ENCODE measurements around the gene BAIAP2. TPM values are rescaled to one million over a fixed set of nuclear protein-coding genes. Genes with fewer than 3 reads are reported as not detected.

The BAIAP2 gene
- total RNA-seq, 1 donor from 2014 or later, result 6.8 TPM

- Mint-ChIP-seq H3K27ac (no peak overlapping the region), H3K9me3 (no peaks in the 10 kb centered on the region), H3K36me3 (ENCODE audit: low read depth) (no peaks in the 10 kb centered on the region), H3K4me3 (no peak overlapping the region), H3K27me3 (no peaks in the 10 kb centered on the region), H3K4me1 (no peaks in the 10 kb centered on the region)
- ChIA-PET CTCF (no interaction called here), POLR2A (no interaction called here)
- intact Hi-C loops (cut with micrococcal nuclease), result no loop called here
- DNase-seq (no peak), ATAC-seq (ENCODE audit: low read depth) (no peak)
- TF ChIP-seq, protein P1, sequence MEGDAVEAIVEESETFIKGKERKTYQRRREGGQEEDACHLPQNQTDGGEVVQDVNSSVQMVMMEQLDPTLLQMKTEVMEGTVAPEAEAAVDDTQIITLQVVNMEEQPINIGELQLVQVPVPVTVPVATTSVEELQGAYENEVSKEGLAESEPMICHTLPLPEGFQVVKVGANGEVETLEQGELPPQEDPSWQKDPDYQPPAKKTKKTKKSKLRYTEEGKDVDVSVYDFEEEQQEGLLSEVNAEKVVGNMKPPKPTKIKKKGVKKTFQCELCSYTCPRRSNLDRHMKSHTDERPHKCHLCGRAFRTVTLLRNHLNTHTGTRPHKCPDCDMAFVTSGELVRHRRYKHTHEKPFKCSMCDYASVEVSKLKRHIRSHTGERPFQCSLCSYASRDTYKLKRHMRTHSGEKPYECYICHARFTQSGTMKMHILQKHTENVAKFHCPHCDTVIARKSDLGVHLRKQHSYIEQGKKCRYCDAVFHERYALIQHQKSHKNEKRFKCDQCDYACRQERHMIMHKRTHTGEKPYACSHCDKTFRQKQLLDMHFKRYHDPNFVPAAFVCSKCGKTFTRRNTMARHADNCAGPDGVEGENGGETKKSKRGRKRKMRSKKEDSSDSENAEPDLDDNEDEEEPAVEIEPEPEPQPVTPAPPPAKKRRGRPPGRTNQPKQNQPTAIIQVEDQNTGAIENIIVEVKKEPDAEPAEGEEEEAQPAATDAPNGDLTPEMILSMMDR (IDR thresholded peaks at IDR 0.05), result no peak
Measured at GRCh38 chr17:81062014-81062780, 27.2 kb downstream of the BAIAP2 start.

GRCh38 chr17:81063106-81064093 lies 28.4 kb downstream of the BAIAP2 start:
- TF ChIP-seq, protein P1 (IDR thresholded peaks at IDR 0.05), result no peak
- Mint-ChIP-seq H3K36me3 (ENCODE audit: low read depth) (no peaks in the 10 kb centered on the region), H3K27ac (no peak overlapping the region), H3K9me3 (no peaks in the 10 kb centered on the region), H3K27me3 (no peaks in the 10 kb centered on the region), H3K4me3 (no peak overlapping the region), H3K4me1 (no peaks in the 10 kb centered on the region)
- intact Hi-C loops (cut with micrococcal nuclease), result no loop called here
- ChIA-PET CTCF (no interaction called here), POLR2A (no interaction called here)
- DNase-seq (no peak), ATAC-seq (ENCODE audit: low read depth) (no peak)

- DNase-seq, result no peak
- Mint-ChIP-seq H3K4me3 (no peak overlapping the region), H3K4me1 (no peaks in the 10 kb centered on the region), H3K27ac (no peak overlapping the region), H3K9me3 (no peaks in the 10 kb centered on the region), H3K27me3 (no peaks in the 10 kb centered on the region), H3K36me3 (ENCODE audit: low read depth) (no peaks in the 10 kb centered on the region)
- POLR2A ChIA-PET, result interaction anchor here (0.6 kb wide), 1 partner anchor 53 kb away, joined by 3 read pairs; no protein-coding TSS in a partner anchor
- CTCF ChIA-PET, result no interaction called here
- intact Hi-C loops (cut with micrococcal nuclease), result no loop called here
- no peak for ATAC-seq (ENCODE audit: low read depth)
- TF ChIP-seq, protein P1 (IDR thresholded peaks at IDR 0.05), result no peak
Measured at GRCh38 chr17:81064678-81065475, 29.9 kb downstream of the BAIAP2 start.

DNA sequence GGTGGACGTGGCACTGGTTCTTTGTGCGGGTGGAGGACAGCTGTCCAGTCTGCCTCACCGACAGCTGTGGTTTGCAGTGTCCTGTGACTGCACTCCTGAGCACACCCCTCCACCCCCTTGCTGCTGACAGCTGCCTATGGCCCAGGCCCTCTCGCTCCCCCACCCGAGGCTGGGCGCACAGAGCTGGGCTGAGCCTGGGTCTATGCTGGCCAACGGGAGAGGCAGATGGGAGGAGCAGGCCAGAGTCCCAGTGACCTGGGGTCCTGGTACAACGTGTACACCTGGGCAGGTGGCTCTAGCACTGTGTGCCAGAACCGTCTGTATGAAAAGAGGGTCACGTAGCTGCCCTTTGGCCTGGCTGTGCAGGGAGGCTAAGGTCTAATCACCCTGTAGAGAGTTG lies 30.5 kb downstream of the BAIAP2 start:
- intact Hi-C loops (cut with micrococcal nuclease), result no loop called here
- no peak for DNase-seq
- H3K4me3 Mint-ChIP-seq, result no peak overlapping the region
- H3K27ac Mint-ChIP-seq, result no peak overlapping the region
- no peaks in the 10 kb centered on the region for H3K36me3 Mint-ChIP-seq (ENCODE audit: low read depth)
- ATAC-seq (ENCODE audit: low read depth), result no peak
- CTCF ChIA-PET, result no interaction called here
- no peaks in the 10 kb centered on the region for H3K27me3 Mint-ChIP-seq
- POLR2A ChIA-PET, result interaction anchor here (0.6 kb wide), 1 partner anchor 54 kb away, joined by 3 read pairs; no protein-coding TSS in a partner anchor
- no peaks in the 10 kb centered on the region for H3K9me3 Mint-ChIP-seq
- H3K4me1 Mint-ChIP-seq, result no peaks in the 10 kb centered on the region
- TF ChIP-seq, protein P1 (IDR thresholded peaks at IDR 0.05), result no peak

Measured in activated B cell treated with CpG ODN at 0.5 μM for 24 hours (primary cell).